CD4-positive, alpha-beta memory T cell (primary cell): ENCODE data around the gene PRPF6. TPM values are rescaled to one million over a fixed set of nuclear protein-coding genes. Genes with fewer than 3 reads are reported as not detected.
A peak's percentile ranks its signal among the peaks of the same experiment; 100 is the strongest.

Experiments
- CTCF ChIA-PET: fragments of 350-600 bp; sonication (Branson Sonifier 250); formaldehyde crosslinking; loops from one replicate; lab custom pipeline; 2021; ENCODE audit warnings: inconsistent platforms; ENCODE audit not compliant: partially characterized antibody; lab: Charles Lee
- POLR2A ChIA-PET: fragments of 350-600 bp; sonication (Branson Sonifier 250); formaldehyde crosslinking; loops from one replicate; lab custom pipeline; 2021; ENCODE audit not compliant: partially characterized antibody; lab: Charles Lee
- DNase-seq, 5 donors: peaks; one replicate each; pipeline versions ENCODE4 v3.0.0 to v3.0.0-alpha.2; 2020 to 2022; ENCODE audit warnings: mixed read lengths in 1 of 5
- H3K27ac ChIP-seq: one replicate; pipeline ENCODE4 v1.7.0; 2013; ENCODE audit warnings: low read depth, low read length
- H3K27me3 ChIP-seq: 2 replicates; pipeline ENCODE4 v1.7.0; 2013; ENCODE audit warnings: mild to moderate bottlenecking, low read length, moderate library complexity; ENCODE audit not compliant: insufficient read depth
- H3K36me3 ChIP-seq: 2 replicates; pipeline ENCODE4 v1.7.0; 2013; ENCODE audit warnings: mild to moderate bottlenecking, low read length, moderate library complexity; ENCODE audit not compliant: insufficient read depth
- H3K4me1 ChIP-seq: 2 replicates; pipeline ENCODE4 v1.7.0; 2013; ENCODE audit warnings: mild to moderate bottlenecking, low read length, moderate library complexity; ENCODE audit not compliant: insufficient read depth
- H3K4me3 ChIP-seq, 2 donors: one replicate each; pipeline ENCODE4 v1.7.0; 2013; ENCODE audit warnings: low read length in 2 of 2, mild to moderate bottlenecking in 1 of 2
- H3K9me3 ChIP-seq, 2 donors: one replicate each; pipeline ENCODE4 v1.7.0; 2013; ENCODE audit warnings: low read length in 2 of 2, control low read depth in 1 of 2; ENCODE audit not compliant: control insufficient read depth in 1 of 2
- H3K27ac Mint-ChIP-seq, 7 donors: one replicate each; pipeline ENCODE4 v1.8.0; 2020 to 2021; ENCODE audit warnings: mixed read lengths in 7 of 7, mild to moderate bottlenecking in 6 of 7, inconsistent platforms in 3 of 7, moderate library complexity in 3 of 7
- H3K27me3 Mint-ChIP-seq, 2 donors: one replicate each; pipeline ENCODE4 v1.8.0; 2020 to 2021; ENCODE audit warnings: mixed read lengths in 2 of 2
- H3K36me3 Mint-ChIP-seq, 2 donors: one replicate each; pipeline ENCODE4 v1.8.0; 2020 to 2021; ENCODE audit warnings: mixed read lengths in 2 of 2, inconsistent platforms in 1 of 2, mild to moderate bottlenecking in 1 of 2
- H3K4me1 Mint-ChIP-seq, 4 donors: one replicate each; pipeline ENCODE4 v1.8.0; 2020 to 2021; ENCODE audit warnings: mixed read lengths in 4 of 4, mild to moderate bottlenecking in 1 of 4
- H3K4me3 Mint-ChIP-seq, 8 donors: one replicate each; pipeline ENCODE4 v1.8.0; 2020 to 2021; ENCODE audit warnings: mixed read lengths in 8 of 8, mild to moderate bottlenecking in 7 of 8, moderate library complexity in 6 of 8, inconsistent platforms in 3 of 8
- H3K9me3 Mint-ChIP-seq, 8 donors: one replicate each; pipeline ENCODE4 v1.8.0; 2020 to 2021; ENCODE audit warnings: mixed read lengths in 8 of 8, mild to moderate bottlenecking in 5 of 8, inconsistent platforms in 3 of 8, moderate library complexity in 1 of 8
- intact Hi-C: fragments of 100-400 bp; cut with micrococcal nuclease; formaldehyde crosslinking; loops from one replicate; pipeline ENCODE4 v1.15.1; 2023
- polyA plus RNA-seq, 2 donors: library from polyadenylated mRNA; unstranded; fragments of 300-500 nt; fragmentation: Illumina TruSeq; gene quantifications; one replicate each; pipeline ENCODE4 v1.2.3, GENCODE V29; 2021
- total RNA-seq, 2 experiments: library from RNA; stranded (reverse); gene quantifications; one replicate each; pipeline ENCODE4 v1.2.3, GENCODE V29; 2021

Gene PRPF6
- total and polyA plus RNA-seq, 4 experiments from 2014 or later = 63.8 to 101 (median 87.5) TPM

DNA sequence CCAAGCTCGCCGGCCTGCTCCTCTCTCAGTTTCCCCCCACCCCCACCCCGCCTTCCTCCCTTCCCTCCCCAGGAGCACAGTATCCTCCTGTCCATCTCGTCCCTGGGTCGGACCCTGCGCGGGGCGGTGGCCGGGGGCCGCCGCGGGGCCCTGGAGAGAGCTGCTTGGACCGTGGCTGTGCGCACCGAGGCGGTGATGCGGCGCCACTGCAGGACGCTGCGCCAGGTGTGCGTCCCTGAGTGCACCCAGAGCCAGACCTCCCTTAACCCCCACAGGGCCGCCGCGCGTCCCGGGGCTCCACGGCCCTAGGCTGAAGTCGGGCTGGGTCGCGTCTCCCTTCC lies 57.3 kb downstream of the PRPF6 start:
- no peak for DNase-seq
- Mint-ChIP-seq H3K36me3 (peaks cover 0 to 6% of the 10 kb centered on the region in 2 donors), H3K27ac (no peak overlapping the region), H3K9me3 (no peaks in the 10 kb centered on the region), H3K4me3 (peak overlapping the region in 3 of 8 donors; percentile 26 to 66 (median 43)), H3K4me1 (peaks cover 13 to 65% (median 31%) of the 10 kb centered on the region in 4 donors), H3K27me3 (no peaks in the 10 kb centered on the region)
- ChIA-PET POLR2A (interaction anchor here (0.6 to 4.2 kb wide), 28 partner anchors 11 to 517 kb away, joined by 3 to 71 read pairs (median 5); partner anchors contain the start of genes LKAAEAR1, OPRL1, PRPF6 and PTK6), CTCF (interaction anchor here (0.6 to 11.7 kb wide), 25 partner anchors 9 to 217 kb away, joined by 3 to 133 read pairs (median 4); partner anchors contain the start of genes LKAAEAR1, OPRL1, PCMTD2 and PRPF6)
- Histone ChIP-seq H3K9me3 (no peaks in the 10 kb centered on the region), H3K4me1 (peaks cover 76% of the 10 kb centered on the region), H3K36me3 (no peaks in the 10 kb centered on the region), H3K27me3 (no peaks in the 10 kb centered on the region), H3K4me3 (peak overlapping the region in 1 of 2 donors; percentile 72), H3K27ac (peak overlapping the region; percentile 35)
- intact Hi-C loops = loop anchor here (1.0 to 5.0 kb wide), 3 partner anchors 57 to 141 kb away; partner anchors contain the start of genes DNAJC5, PRPF6 and UCKL1

DNA sequence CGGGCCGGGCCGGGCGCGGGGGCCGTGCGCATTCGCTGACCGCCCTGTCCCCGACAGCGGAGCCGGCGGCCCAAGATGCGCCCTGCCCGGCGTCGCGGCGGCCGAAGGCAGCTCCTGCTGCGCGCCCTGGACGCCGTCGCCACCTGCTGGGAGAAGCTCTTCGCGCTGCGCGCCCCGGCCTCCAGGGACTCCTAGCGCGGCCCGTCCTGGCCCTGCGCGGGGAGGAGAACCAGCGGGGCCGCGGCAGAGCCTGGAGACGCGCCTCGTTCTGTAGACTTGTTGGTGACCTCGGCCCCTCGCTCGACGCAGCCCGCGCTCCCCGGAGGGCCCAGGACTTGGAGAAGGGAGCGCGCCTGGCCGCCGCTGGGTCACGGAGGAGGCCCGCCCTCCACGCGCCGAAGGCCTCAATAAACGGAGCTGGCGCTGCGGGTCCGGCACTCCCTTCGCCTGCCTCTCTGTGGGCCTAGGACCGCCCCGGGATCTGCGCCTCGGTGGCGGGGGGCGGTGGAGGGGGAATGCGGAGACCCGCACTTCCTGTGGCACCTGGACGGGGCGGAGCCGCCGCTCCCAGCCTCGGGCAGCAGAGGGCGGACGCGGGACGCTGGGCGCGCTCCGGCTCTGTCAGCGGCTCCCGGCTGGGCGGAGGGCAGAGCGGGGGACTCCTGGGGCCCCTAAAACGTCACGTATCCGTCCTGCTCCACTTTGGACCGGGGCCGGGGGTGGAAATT lies 57.8 kb downstream of the PRPF6 start:
- H3K4me1 Mint-ChIP-seq = peaks cover 13 to 63% (median 34%) of the 10 kb centered on the region in 4 donors
- peaks cover 74% of the 10 kb centered on the region for H3K4me1 ChIP-seq
- H3K4me3 ChIP-seq = peak overlapping the region; percentile 29 to 72
- no peaks in the 10 kb centered on the region for H3K27me3 ChIP-seq
- peak; percentile 65 to 76 (median 71) for DNase-seq
- no peaks in the 10 kb centered on the region for H3K9me3 ChIP-seq
- H3K36me3 ChIP-seq = no peaks in the 10 kb centered on the region
- ChIA-PET CTCF (interaction anchor here (0.6 to 11.7 kb wide), 27 partner anchors 8 to 217 kb away, joined by 3 to 133 read pairs (median 4); partner anchors contain the start of genes LKAAEAR1, OPRL1, PCMTD2 and PRPF6), POLR2A (interaction anchor here (0.6 to 4.2 kb wide), 29 partner anchors 11 to 518 kb away, joined by 3 to 71 read pairs (median 5); partner anchors contain the start of genes LKAAEAR1, OPRL1, PRPF6 and PTK6)
- peak overlapping the region; percentile 17 to 82 (median 57) for H3K4me3 Mint-ChIP-seq
- no peaks in the 10 kb centered on the region for H3K9me3 Mint-ChIP-seq
- no peaks in the 10 kb centered on the region for H3K27me3 Mint-ChIP-seq
- intact Hi-C loops = loop anchor here (1.0 to 5.0 kb wide), 6 partner anchors 19 to 141 kb away; partner anchors contain the start of genes DNAJC5, PRPF6 and UCKL1
- peak overlapping the region; percentile 35 for H3K27ac ChIP-seq
- peaks cover 0 to 2% of the 10 kb centered on the region in 2 donors for H3K36me3 Mint-ChIP-seq
- peak overlapping the region in 2 of 7 donors; percentile 43 to 69 for H3K27ac Mint-ChIP-seq

DNA sequence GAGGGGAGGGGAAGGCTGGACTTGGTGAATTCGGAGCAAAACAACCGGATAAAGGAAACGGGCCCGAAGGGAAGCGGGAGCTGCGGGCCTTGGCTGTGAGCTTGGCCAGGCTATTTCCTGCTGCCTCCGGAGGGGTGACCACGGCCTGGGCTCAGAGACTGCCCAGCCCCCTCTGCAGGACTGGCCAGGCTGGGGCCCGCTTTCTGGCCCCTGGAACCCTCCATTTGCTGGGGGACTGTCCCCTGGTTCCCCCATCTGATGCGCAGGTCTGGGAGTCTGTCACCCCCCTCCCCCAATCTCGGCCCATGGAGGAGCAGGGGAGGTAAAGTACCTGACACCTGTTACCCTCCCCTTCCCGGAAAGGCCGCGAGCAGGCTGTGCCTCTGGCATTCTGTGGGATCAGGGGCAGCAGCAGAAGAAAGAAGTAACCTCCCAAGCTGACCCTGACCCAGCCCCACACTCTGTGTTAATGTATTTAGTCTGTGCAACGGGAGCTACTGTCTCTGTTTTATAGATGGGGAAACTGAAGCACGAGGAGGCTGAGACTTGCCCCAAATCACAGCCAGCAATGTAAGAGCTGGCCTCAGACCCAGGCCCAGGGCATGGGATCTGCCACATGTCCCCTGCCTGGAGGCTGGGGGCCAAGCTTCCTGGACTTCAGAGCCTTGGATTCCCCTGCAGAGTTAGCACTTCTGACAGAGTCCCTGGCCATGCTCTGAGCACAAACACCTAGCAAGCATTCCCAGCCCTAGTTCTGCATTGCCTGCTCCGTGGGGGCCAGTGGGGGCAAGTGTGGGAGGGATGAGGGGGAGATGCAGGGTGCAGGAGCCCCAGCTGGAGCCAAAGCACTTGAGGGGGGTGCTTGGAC lies 58.6 kb downstream of the PRPF6 start:
- H3K27ac Mint-ChIP-seq = peak overlapping the region in 3 of 7 donors; percentile 43 to 69 (median 46)
- intact Hi-C loops = loop anchor here (1.0 to 5.0 kb wide), 4 partner anchors 18 to 142 kb away; partner anchors contain the start of gene DNAJC5
- CTCF ChIA-PET = interaction anchor here (1.0 to 11.7 kb wide), 18 partner anchors 8 to 174 kb away, joined by 3 to 133 read pairs (median 4); partner anchors contain the start of genes LKAAEAR1, PRPF6, SAMD10 and TCEA2
- H3K9me3 Mint-ChIP-seq = no peaks in the 10 kb centered on the region
- POLR2A ChIA-PET = interaction anchor here (1.0 to 4.2 kb wide), 21 partner anchors 12 to 502 kb away, joined by 3 to 71 read pairs (median 6); partner anchors contain the start of genes LKAAEAR1, OPRL1, PRPF6 and PTK6
- Histone ChIP-seq H3K4me1 (peaks cover 66% of the 10 kb centered on the region), H3K36me3 (no peaks in the 10 kb centered on the region), H3K4me3 (peak overlapping the region; percentile 29 to 72), H3K27me3 (no peaks in the 10 kb centered on the region), H3K27ac (peak overlapping the region; percentile 35), H3K9me3 (no peaks in the 10 kb centered on the region)
- peaks cover 0 to 3% of the 10 kb centered on the region in 2 donors for H3K27me3 Mint-ChIP-seq
- DNase-seq = no peak
- H3K36me3 Mint-ChIP-seq = no peaks in the 10 kb centered on the region
- peaks cover 11 to 57% (median 33%) of the 10 kb centered on the region in 4 donors for H3K4me1 Mint-ChIP-seq
- H3K4me3 Mint-ChIP-seq = peak overlapping the region; percentile 51 to 82 (median 72)

DNA sequence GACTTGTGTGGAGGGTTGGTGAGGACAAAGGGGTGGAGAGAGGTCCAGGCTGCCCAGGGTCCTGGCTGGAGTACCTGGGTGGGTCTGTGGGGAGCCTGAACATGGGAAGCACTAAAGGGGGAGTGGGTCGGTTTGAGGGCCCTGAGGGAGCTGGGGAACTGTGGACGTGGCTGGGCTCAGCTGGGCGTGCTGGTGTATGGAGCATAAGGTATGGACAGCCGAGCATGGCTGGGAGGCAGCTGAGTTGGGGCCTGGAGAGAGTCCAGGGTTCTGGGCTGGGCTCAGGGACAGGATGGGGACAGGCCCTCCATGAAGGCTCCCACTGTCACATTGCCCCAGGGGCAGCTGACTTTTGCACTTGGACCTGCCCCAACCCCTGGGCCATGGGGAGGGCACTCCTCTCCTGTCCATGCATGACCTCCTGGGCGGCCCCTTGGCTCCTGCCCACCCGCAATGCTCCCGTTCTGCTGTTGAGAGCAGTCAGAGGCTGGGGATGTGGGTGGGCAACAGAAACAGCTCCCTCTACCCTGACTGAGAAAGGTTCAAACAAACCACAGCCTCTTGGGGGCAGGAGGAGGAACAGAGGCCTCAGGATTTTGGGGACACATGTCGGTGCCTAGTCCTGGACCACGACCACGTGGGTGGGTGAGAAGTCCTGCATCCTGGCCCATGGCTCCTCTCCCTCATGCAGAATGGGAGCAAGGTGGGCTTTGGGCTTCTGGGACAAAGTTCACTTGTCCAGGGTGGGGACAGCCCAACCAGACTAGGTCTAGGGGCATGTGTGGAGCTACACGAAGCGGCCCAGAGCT lies 59.5 kb downstream of the PRPF6 start:
- H3K9me3 ChIP-seq = no peaks in the 10 kb centered on the region
- no peak overlapping the region for H3K27ac ChIP-seq
- CTCF ChIA-PET = interaction anchor here (1.0 to 11.7 kb wide), 8 partner anchors 17 to 80 kb away, joined by 3 to 133 read pairs (median 30); partner anchors contain the start of genes LKAAEAR1, PRPF6, SAMD10 and TCEA2
- peak overlapping the region; percentile 34 to 73 (median 60) for H3K4me3 Mint-ChIP-seq
- H3K27me3 Mint-ChIP-seq = peaks cover 0 to 3% of the 10 kb centered on the region in 2 donors
- peaks cover 4 to 50% (median 28%) of the 10 kb centered on the region in 4 donors for H3K4me1 Mint-ChIP-seq
- H3K9me3 Mint-ChIP-seq = no peaks in the 10 kb centered on the region
- DNase-seq = no peak
- POLR2A ChIA-PET = interaction anchor here (1.1 to 4.2 kb wide), 11 partner anchors 13 to 80 kb away, joined by 3 to 71 read pairs (median 9); partner anchors contain the start of genes LKAAEAR1, PRPF6, SAMD10 and TCEA2
- intact Hi-C loops = no loop called here
- H3K36me3 ChIP-seq = no peaks in the 10 kb centered on the region
- H3K36me3 Mint-ChIP-seq = no peaks in the 10 kb centered on the region
- H3K27ac Mint-ChIP-seq = peak overlapping the region in 4 of 7 donors; percentile 43 to 57 (median 46)
- H3K4me1 ChIP-seq = peaks cover 57% of the 10 kb centered on the region
- no peaks in the 10 kb centered on the region for H3K27me3 ChIP-seq
- no peak overlapping the region for H3K4me3 ChIP-seq

DNA sequence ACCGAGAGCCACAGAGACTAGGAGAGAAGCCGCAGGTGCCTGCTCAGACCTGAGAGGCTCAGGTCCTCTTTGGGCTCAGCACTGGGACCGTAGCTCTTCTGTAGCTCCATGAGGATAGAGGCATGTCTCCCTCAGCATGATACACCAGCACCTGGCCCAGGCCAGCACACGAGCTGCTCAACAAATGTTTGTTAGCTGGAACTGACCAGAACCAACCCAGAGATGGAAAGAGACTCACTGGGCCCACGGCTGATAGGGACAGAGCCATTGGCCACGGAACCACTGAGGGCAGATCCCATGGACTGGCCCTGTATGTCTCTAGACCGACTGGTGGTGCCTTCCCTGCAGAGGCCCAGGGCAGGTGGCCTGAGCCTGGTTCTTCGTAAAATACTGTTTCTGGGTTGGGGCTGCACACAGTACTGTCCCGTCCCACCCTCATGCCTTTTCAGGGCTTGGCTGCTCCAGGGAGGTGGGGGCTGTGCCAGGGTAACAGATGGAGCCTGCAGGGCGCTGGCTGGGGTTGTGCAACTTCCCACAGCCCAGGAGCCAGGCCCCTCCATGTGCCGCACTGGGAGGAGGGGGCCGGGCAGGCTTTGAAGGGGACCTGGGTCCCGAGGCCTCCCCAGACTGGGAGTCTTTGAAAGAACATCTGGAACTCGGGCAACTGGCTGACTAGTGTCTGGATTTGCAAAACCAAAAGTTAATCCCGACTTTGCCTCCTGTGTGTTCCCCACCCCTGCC lies 60.3 kb downstream of the PRPF6 start:
- peaks cover 2 to 7% of the 10 kb centered on the region in 2 donors for H3K27me3 Mint-ChIP-seq
- H3K27ac ChIP-seq = no peak overlapping the region
- peak overlapping the region; percentile 31 to 83 (median 72) for H3K4me3 Mint-ChIP-seq
- no peaks in the 10 kb centered on the region for H3K9me3 ChIP-seq
- no peaks in the 10 kb centered on the region for H3K9me3 Mint-ChIP-seq
- H3K27ac Mint-ChIP-seq = peak overlapping the region in 5 of 7 donors; percentile 42 to 85 (median 53)
- DNase-seq = no peak
- H3K4me1 Mint-ChIP-seq = peaks cover 6 to 46% (median 29%) of the 10 kb centered on the region in 4 donors
- no peaks in the 10 kb centered on the region for H3K36me3 ChIP-seq
- peaks cover 50% of the 10 kb centered on the region for H3K4me1 ChIP-seq
- no peaks in the 10 kb centered on the region for H3K36me3 Mint-ChIP-seq
- ChIA-PET CTCF (interaction anchor here (1.4 to 11.7 kb wide), 6 partner anchors 16 to 80 kb away, joined by 3 to 133 read pairs (median 52); partner anchors contain the start of genes LKAAEAR1, PRPF6, SAMD10 and TCEA2), POLR2A (interaction anchor here (0.8 to 4.2 kb wide), 10 partner anchors 9 to 146 kb away, joined by 3 to 71 read pairs (median 6); partner anchors contain the start of genes PRPF6, SAMD10 and TCEA2)
- intact Hi-C loops = no loop called here
- no peak overlapping the region for H3K4me3 ChIP-seq
- H3K27me3 ChIP-seq = no peaks in the 10 kb centered on the region
